HG03064 (cell line): ENCODE measurements around the gene TBKBP1.
"Not testable (repeated sequence)": the region's sequence is repeated elsewhere in the genome, so short reads cannot be mapped to it uniquely, and the experiment has no call there.

Experiments used
- ATAC-seq: cut with Tn5 transposase; IDR thresholded peaks from one replicate; pipeline ENCODE4 v1.9.1; 2021; ENCODE audit warnings: low read depth; ENCODE audit not compliant: unreplicated experiment

The TBKBP1 gene

GRCh38 chr17:47676510-47677165 lies 17.3 kb upstream of the TBKBP1 start:
- no peak for ATAC-seq

GRCh38 chr17:47678196-47678595 lies 15.8 kb upstream of the TBKBP1 start:
- no peak for ATAC-seq

- ATAC-seq = no peak
These were observed 11.8 kb upstream of the TBKBP1 start for GRCh38 chr17:47682138-47682537.

GRCh38 chr17:47682727-47683126 lies 11.2 kb upstream of the TBKBP1 start:
- not testable (repeated sequence) for ATAC-seq

- no peak for ATAC-seq
These were observed 9.9 kb upstream of the TBKBP1 start for GRCh38 chr17:47684025-47684424.

GRCh38 chr17:47684535-47685193 lies 9.3 kb upstream of the TBKBP1 start:
- no peak for ATAC-seq

GRCh38 chr17:47685556-47686275 lies 8.2 kb upstream of the TBKBP1 start:
- no peak for ATAC-seq

- ATAC-seq = no peak
These were observed 7.7 kb upstream of the TBKBP1 start for GRCh38 chr17:47686276-47686635.

- no peak for ATAC-seq
These were observed 7.2 kb upstream of the TBKBP1 start for GRCh38 chr17:47686664-47687327.

GRCh38 chr17:47687328-47687690 lies 6.7 kb upstream of the TBKBP1 start:
- no peak for ATAC-seq

GRCh38 chr17:47687748-47688147 lies 6.2 kb upstream of the TBKBP1 start:
- ATAC-seq = no peak

GRCh38 chr17:47690121-47690520 lies 3.8 kb upstream of the TBKBP1 start:
- no peak for ATAC-seq

- ATAC-seq = no peak
These were observed 1.6 kb upstream of the TBKBP1 start for GRCh38 chr17:47692137-47692894.

- no peak for ATAC-seq
These were observed 848 bp upstream of the TBKBP1 start for GRCh38 chr17:47692895-47693730.

- no peak for ATAC-seq
These were observed 844 bp downstream of the TBKBP1 start for GRCh38 chr17:47694581-47695428.

- ATAC-seq = no peak
These were observed 1.7 kb downstream of the TBKBP1 start for GRCh38 chr17:47695429-47696376.

GRCh38 chr17:47696717-47697642 lies 3.0 kb downstream of the TBKBP1 start:
- no peak for ATAC-seq
